Astrocyte (in vitro differentiated cells and primary cell): Measurements from ENCODE around the gene SNX32.
A peak's percentile ranks its signal among the peaks of the same experiment; 100 is the strongest.

Experiments
- EZH2 ChIP-seq: IDR thresholded peaks from 2 replicates; pipeline ENCODE4 v1.6.1; 2012; ENCODE audit warnings: mild to moderate bottlenecking, low read length, inconsistent platforms; ENCODE audit not compliant: insufficient read depth
- TF ChIP-seq, protein P1 (sequence below): IDR thresholded peaks from 2 replicates; pipeline ENCODE4 v1.5.1; 2011; ENCODE audit warnings: low read depth, mild to moderate bottlenecking, inconsistent platforms, low read length, moderate library complexity; ENCODE audit not compliant: insufficient read depth

DNA sequence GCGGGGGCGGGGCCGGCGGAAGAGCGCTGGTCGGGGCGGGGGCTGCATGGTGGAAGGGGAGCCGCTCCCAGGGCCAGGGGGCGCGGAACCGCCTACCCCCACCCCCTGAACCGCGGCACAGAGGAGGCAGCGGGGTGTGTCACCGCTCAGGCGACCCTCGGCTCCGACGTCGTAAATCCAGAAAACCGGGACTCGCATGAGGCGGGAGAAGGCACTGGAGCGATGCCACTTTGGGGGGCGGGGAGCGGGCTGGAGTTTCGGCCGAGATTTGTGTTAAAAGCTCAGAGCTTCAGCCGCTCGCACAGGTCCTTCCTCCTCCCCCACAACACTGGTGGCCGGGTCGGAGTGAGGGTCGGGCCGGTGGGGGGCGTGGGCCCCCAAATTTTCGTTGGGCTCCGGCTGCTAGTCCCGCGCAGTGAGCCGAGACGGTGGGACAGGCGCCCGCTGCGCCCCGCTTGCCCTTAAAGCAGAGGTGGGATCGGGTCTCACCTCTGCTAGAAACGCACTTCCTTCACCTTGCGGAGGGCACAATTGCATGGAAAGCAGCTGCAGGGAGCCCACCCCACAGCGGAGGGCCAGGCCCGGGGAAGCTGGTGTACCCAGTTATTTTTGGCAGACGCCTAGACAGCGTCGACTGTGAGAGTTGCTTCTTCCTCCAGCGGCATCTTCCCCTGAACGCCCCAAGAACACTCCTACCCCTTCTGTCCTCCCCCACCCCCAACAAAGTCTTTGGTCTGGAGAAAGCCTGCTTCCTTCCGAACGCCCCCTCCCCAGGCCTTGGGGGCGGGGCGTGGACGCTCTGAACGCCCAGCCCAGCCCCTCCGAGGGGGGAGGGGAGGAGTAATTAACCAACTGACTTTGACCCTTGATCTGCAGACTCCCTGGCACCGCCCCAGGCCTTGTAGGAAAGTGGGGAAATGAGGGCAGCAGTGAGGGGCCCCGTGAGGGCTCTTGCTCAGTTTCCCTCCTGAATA lies 45.8 kb upstream of the SNX32 start:
- peak; percentile 98 for TF ChIP-seq EZH2
- TF ChIP-seq, protein P1, sequence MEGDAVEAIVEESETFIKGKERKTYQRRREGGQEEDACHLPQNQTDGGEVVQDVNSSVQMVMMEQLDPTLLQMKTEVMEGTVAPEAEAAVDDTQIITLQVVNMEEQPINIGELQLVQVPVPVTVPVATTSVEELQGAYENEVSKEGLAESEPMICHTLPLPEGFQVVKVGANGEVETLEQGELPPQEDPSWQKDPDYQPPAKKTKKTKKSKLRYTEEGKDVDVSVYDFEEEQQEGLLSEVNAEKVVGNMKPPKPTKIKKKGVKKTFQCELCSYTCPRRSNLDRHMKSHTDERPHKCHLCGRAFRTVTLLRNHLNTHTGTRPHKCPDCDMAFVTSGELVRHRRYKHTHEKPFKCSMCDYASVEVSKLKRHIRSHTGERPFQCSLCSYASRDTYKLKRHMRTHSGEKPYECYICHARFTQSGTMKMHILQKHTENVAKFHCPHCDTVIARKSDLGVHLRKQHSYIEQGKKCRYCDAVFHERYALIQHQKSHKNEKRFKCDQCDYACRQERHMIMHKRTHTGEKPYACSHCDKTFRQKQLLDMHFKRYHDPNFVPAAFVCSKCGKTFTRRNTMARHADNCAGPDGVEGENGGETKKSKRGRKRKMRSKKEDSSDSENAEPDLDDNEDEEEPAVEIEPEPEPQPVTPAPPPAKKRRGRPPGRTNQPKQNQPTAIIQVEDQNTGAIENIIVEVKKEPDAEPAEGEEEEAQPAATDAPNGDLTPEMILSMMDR, result no peak
